T-cell (primary cell): ENCODE measurements around the gene CLIC5. TPM values are rescaled to one million over a fixed set of nuclear protein-coding genes. Genes with fewer than 3 reads are reported as not detected.

Experiments
- ATAC-seq, 4 experiments: fragments of 200-7000 bp in 3 of 4; fragments of 150-1000 bp in 1 of 4; cut with Tn5 transposase; replicated peaks in 1 of 4; 1 replicate in 3 of 4; 2 replicates in 1 of 4; pipeline ENCODE4 v1.10.0; 2021; ENCODE audit warnings: moderate library complexity in 3 of 4, mild to moderate bottlenecking in 2 of 4, moderate number of reproducible peaks in 1 of 4
- CTCF ChIA-PET, 2 donors: fragments of 300-600 bp; sonication (Branson Sonifier 250); formaldehyde crosslinking; loops; one replicate each; lab custom pipeline; 2022; ENCODE audit warnings: antibody characterized with exemption in 2 of 2; lab: Charles Lee
- POLR2A ChIA-PET, 2 donors: fragments of 300-600 bp; sonication (Branson Sonifier 250); formaldehyde crosslinking; loops; one replicate each; lab custom pipeline; 2022; ENCODE audit warnings: antibody characterized with exemption in 2 of 2; lab: Charles Lee
- DNase-seq, 35 experiments: peaks; one replicate each; pipeline versions ENCODE4 v3.0.0 to v3.0.0-alpha.2; 2013 to 2023
- H3K27ac ChIP-seq: one replicate; pipeline ENCODE4 v1.5.1; 2013; ENCODE audit warnings: low read length
- H3K27me3 ChIP-seq, 2 experiments: replicated peaks in 1 of 2; 1 replicate in 1 of 2; 2 replicates in 1 of 2; pipeline versions ENCODE4 v1.6.1 to v1.7.0; 2013; ENCODE audit warnings: low read length in 1 of 2, mixed read lengths in 1 of 2; ENCODE audit not compliant: control insufficient read depth in 2 of 2, insufficient read depth in 2 of 2; ENCODE audit errors: extremely low read depth in 1 of 2
- H3K36me3 ChIP-seq, 2 donors: 1 replicate in 1 of 2; 2 replicates in 1 of 2; pipeline versions ENCODE4 v1.6.1 to v1.7.0; 2013; ENCODE audit warnings: low read length in 1 of 2; ENCODE audit not compliant: control insufficient read depth in 2 of 2, insufficient read depth in 1 of 2; ENCODE audit errors: extremely low read depth in 1 of 2
- H3K4me1 ChIP-seq, 2 experiments: 1 replicate in 1 of 2; 2 replicates in 1 of 2; pipeline versions ENCODE4 v1.6.1 to v1.7.0; 2013; ENCODE audit warnings: low read length in 2 of 2, mixed read lengths in 1 of 2; ENCODE audit not compliant: insufficient read depth in 2 of 2, control insufficient read depth in 1 of 2; ENCODE audit errors: extremely low read depth in 1 of 2
- H3K4me3 ChIP-seq, 2 donors: 1 replicate in 1 of 2; 2 replicates in 1 of 2; pipeline versions ENCODE4 v1.5.1 to v1.7.0; 2013; ENCODE audit warnings: mild to moderate bottlenecking in 2 of 2, low read length in 1 of 2, moderate library complexity in 1 of 2; ENCODE audit not compliant: control insufficient read depth in 1 of 2; ENCODE audit errors: extremely low read depth in 1 of 2
- H3K9me3 ChIP-seq: 2 replicates; pipeline ENCODE4 v1.7.0; 2013
- H3K27ac Mint-ChIP-seq, 2 donors: one replicate each; pipeline ENCODE4 v1.8.0; 2020 to 2021; ENCODE audit warnings: mild to moderate bottlenecking in 2 of 2, mixed read lengths in 2 of 2
- H3K27me3 Mint-ChIP-seq, 2 donors: one replicate each; pipeline ENCODE4 v1.8.0; 2021 to 2022; ENCODE audit warnings: mixed read lengths in 2 of 2
- H3K36me3 Mint-ChIP-seq: one replicate; pipeline ENCODE4 v1.8.0; 2021; ENCODE audit warnings: mixed read lengths
- H3K4me1 Mint-ChIP-seq, 3 donors: one replicate each; pipeline ENCODE4 v1.8.0; 2020 to 2022; ENCODE audit warnings: mixed read lengths in 3 of 3, mild to moderate bottlenecking in 1 of 3
- H3K4me3 Mint-ChIP-seq, 3 donors: one replicate each; pipeline ENCODE4 v1.8.0; 2020 to 2022; ENCODE audit warnings: mild to moderate bottlenecking in 3 of 3, mixed read lengths in 3 of 3, moderate library complexity in 3 of 3
- H3K9me3 Mint-ChIP-seq, 3 donors: one replicate each; pipeline ENCODE4 v1.8.0; 2020 to 2022; ENCODE audit warnings: mixed read lengths in 3 of 3
- WGBS: methylation state at CpG from one replicate; pipeline ENCODE4 v1.1.5; 2013; ENCODE audit warnings: missing lambda C conversion rate; ENCODE audit not compliant: insufficient coverage; 5-methylcytosine and 5-hydroxymethylcytosine counted together
- total RNA-seq, 35 experiments: library from RNA in 6 of 35; stranded (reverse) in 6 of 35; fragments of 120-200 nt in 1 of 35; gene quantifications; one replicate each; pipeline versions ENCODE4 v1.2.1 to v1.2.4 and lab custom pipeline; 2013 to 2026

Gene CLIC5
- total RNA-seq, 5 donors from 2014 or later (not counting 1 experiment from before 2014, with no cell fraction given): 3.8 to 17.8 (median 7.1) TPM

GRCh38 chr6:45933855-45934254 is 81.8 kb downstream of the CLIC5 start:
- POLR2A ChIA-PET: no interaction called here
- no peak overlapping the region for H3K27ac ChIP-seq
- Mint-ChIP-seq H3K27me3 (no peaks in the 10 kb centered on the region), H3K36me3 (peaks cover 7% of the 10 kb centered on the region), H3K9me3 (no peaks in the 10 kb centered on the region), H3K4me1 (peaks cover 0 to 4% (median 0%) of the 10 kb centered on the region in 3 donors), H3K4me3 (no peak overlapping the region), H3K27ac (peak overlapping the region in 1 of 2 donors; percentile 64)
- H3K27me3 ChIP-seq: no peaks in the 10 kb centered on the region
- DNase-seq (no peak), ATAC-seq (no peak)
- CTCF ChIA-PET: interaction anchor here in 1 of 2 donors (0.7 kb wide), 1 partner anchor 733 kb away, joined by 3 read pairs; no protein-coding TSS in a partner anchor
- WGBS: 95% methylated on average over 3 of the region's 7 CpGs
- no peaks in the 10 kb centered on the region for H3K4me1 ChIP-seq
- H3K36me3 ChIP-seq: no peaks in the 10 kb centered on the region
- no peak overlapping the region for H3K4me3 ChIP-seq
- H3K9me3 ChIP-seq: no peaks in the 10 kb centered on the region

DNA sequence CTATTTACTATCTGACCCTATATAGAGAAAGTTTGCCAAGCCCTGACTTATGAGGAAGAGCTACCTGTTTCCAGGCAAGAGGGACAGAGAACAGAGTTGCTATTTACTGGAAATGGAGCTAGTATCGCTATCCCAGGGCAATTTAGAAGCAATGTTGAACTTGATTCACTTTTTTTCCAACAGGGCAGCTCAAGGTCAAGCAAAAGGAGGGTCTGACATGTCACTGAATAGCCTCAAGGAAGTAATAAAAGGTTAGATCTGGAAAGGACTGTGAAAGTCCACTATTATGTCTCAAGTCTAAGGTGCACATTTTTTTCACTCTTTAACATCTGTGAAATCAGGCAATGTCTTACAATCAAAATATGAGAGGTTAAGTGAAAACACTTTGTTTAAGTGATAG is 84.4 kb downstream of the CLIC5 start:
- H3K27ac ChIP-seq: no peak overlapping the region
- no peaks in the 10 kb centered on the region for H3K36me3 ChIP-seq
- no peaks in the 10 kb centered on the region for H3K9me3 ChIP-seq
- H3K4me1 Mint-ChIP-seq: peaks cover 0 to 4% (median 0%) of the 10 kb centered on the region in 3 donors
- ChIA-PET CTCF (interaction anchor here (0.7 to 1.8 kb wide), 12 partner anchors 9 to 1456 kb away, joined by 3 to 24 read pairs (median 6); no protein-coding TSS in a partner anchor), POLR2A (no interaction called here)
- no peaks in the 10 kb centered on the region for H3K36me3 Mint-ChIP-seq
- no peaks in the 10 kb centered on the region for H3K9me3 Mint-ChIP-seq
- H3K27me3 ChIP-seq: no peaks in the 10 kb centered on the region
- no peak overlapping the region for H3K4me3 ChIP-seq
- DNase-seq (no peak), ATAC-seq (no peak)
- no peaks in the 10 kb centered on the region for H3K4me1 ChIP-seq
- H3K27me3 Mint-ChIP-seq: no peaks in the 10 kb centered on the region
- H3K27ac Mint-ChIP-seq: peak overlapping the region in 1 of 2 donors; percentile 15
- WGBS: 86% methylated on average over 1 of the region's 1 CpG
- H3K4me3 Mint-ChIP-seq: no peak overlapping the region

DNA sequence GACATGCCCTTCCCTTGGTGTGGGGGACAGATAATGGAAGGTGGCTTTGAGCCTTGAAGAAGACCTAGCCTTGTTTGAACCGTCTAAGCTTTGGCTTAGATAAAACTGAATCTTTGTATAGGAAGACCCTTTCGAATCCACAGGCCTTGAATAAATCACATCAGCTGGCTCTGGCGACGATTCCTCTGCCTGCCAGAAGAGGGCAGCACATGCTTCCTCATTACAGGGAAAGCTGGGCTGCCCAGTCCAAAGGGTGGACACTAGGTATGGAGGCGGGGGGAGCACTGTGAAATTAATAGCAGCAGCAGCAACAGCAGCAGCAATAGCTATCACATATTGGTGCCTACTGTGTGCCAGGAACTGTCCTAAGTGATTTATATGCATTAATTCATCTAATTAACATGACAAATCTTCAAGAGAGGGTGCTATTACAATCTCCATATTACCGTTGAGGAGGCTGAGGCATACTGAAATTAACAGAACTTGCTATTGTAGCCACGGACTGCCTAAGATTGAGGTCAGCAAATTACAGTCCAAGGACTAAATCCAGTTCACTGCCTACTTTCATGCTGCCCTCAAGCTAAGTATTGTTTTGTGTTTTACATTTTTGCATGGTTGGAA is 85.1 kb downstream of the CLIC5 start:
- no peaks in the 10 kb centered on the region for H3K9me3 Mint-ChIP-seq
- H3K4me3 Mint-ChIP-seq: no peak overlapping the region
- DNase-seq (peak in 34 of 35 experiments; percentile 5 to 70 (median 34)), ATAC-seq (peak in 2 of 4 experiments; percentile 46 to 63)
- peak overlapping the region in 1 of 2 donors; percentile 33 for H3K27ac Mint-ChIP-seq
- CTCF ChIA-PET: interaction anchor here (0.7 to 1.8 kb wide), 15 partner anchors 9 to 1455 kb away, joined by 3 to 24 read pairs (median 5); no protein-coding TSS in a partner anchor
- Histone ChIP-seq H3K27ac (no peak overlapping the region), H3K4me3 (no peak overlapping the region), H3K36me3 (no peaks in the 10 kb centered on the region), H3K4me1 (no peaks in the 10 kb centered on the region), H3K27me3 (no peaks in the 10 kb centered on the region), H3K9me3 (no peaks in the 10 kb centered on the region)
- H3K36me3 Mint-ChIP-seq: no peaks in the 10 kb centered on the region
- POLR2A ChIA-PET: no interaction called here
- H3K4me1 Mint-ChIP-seq: peaks cover 0 to 4% (median 0%) of the 10 kb centered on the region in 3 donors
- H3K27me3 Mint-ChIP-seq: no peaks in the 10 kb centered on the region
- 0% methylated on average over 1 of the region's 7 CpGs for WGBS

DNA sequence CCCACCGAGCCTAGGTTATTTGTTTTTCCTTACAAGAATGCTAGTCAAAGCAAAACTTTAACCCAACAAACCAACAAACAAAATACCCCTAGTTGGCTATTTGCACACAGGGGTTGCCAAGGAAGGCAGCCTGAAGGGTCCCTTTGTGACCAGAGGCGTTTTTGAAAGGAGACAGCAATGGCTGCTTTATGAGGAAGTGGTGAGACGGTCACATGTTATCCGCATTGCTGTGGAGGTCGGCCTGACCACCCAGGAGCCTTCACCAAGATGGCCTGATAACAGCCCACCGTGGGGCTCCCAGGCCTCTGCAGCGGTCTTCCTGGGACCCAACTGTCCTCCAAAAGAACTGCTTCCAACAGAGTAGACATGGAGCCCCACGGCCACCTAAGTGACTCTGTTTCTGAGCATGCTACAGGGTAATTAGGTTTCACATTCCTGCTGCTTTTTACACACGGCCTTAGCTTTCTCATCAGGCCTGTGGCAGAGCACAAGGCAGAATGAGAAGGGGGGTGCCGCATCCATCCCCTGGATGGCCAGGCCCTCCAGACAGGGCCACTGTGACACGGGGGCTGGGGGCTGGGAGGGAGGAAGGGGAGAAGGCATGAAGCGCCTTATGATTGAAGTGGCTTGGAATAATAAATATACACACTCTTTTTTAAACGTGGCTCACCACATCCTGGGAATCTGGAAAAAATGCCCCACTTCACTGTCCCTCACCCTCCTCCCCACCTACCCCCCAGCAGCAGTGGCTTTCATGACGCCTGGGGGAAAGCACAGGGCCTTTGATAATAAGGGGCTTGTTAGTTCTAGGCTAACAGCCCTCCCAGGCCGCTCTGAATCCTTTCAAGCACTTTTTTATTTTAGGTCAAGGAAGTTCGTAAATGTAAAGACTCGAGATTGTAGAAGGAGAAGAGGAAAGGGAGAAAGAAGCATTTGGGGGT is 86.0 kb downstream of the CLIC5 start:
- Mint-ChIP-seq H3K36me3 (no peaks in the 10 kb centered on the region), H3K4me3 (no peak overlapping the region), H3K27me3 (no peaks in the 10 kb centered on the region), H3K4me1 (peaks cover 0 to 4% (median 0%) of the 10 kb centered on the region in 3 donors), H3K9me3 (no peaks in the 10 kb centered on the region), H3K27ac (no peak overlapping the region)
- Histone ChIP-seq H3K9me3 (no peaks in the 10 kb centered on the region), H3K27me3 (no peaks in the 10 kb centered on the region), H3K36me3 (no peaks in the 10 kb centered on the region), H3K27ac (no peak overlapping the region), H3K4me1 (no peaks in the 10 kb centered on the region), H3K4me3 (no peak overlapping the region)
- ATAC-seq (no peak), DNase-seq (no peak)
- 72% methylated on average over 10 of the region's 17 CpGs for WGBS
- POLR2A ChIA-PET: no interaction called here
- CTCF ChIA-PET: interaction anchor here (0.6 to 1.8 kb wide), 12 partner anchors 8 to 481 kb away, joined by 3 to 24 read pairs (median 5); no protein-coding TSS in a partner anchor

DNA sequence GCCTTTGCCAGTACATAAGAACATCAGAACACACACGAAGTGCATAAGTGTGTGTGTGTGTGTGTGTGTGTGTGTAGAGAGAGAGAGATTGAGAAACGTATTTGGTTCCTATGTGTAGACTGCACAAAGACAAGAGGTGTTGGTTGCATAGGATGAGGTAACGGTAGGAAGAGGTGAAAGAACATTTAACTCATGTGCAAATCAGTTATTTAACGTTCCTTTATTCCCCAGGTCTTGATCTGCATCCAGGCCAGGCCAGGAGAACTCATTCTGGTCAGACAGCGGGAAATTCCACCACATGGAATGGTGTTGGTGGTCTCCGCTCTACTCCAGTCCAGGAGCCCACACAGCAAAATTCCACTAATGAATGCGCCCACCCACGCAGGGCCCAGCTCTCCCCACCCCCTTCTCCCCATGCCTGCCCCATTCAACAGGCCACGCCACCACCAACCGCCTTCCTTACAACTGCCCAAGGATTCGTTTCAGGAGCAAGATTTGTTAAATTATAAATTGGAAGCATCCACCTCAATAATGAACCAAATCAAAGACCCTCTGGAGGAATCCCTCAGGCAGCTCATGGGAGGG is 86.8 kb downstream of the CLIC5 start:
- Mint-ChIP-seq H3K4me3 (no peak overlapping the region), H3K4me1 (peaks cover 0 to 4% (median 0%) of the 10 kb centered on the region in 3 donors), H3K27me3 (no peaks in the 10 kb centered on the region), H3K9me3 (no peaks in the 10 kb centered on the region), H3K36me3 (no peaks in the 10 kb centered on the region), H3K27ac (no peak overlapping the region)
- no peak overlapping the region for H3K4me3 ChIP-seq
- POLR2A ChIA-PET: no interaction called here
- DNase-seq (no peak), ATAC-seq (no peak)
- no peaks in the 10 kb centered on the region for H3K36me3 ChIP-seq
- no peaks in the 10 kb centered on the region for H3K9me3 ChIP-seq
- WGBS: 100% methylated on average over 5 of the region's 11 CpGs
- CTCF ChIA-PET: interaction anchor here in 1 of 2 donors (0.6 to 0.8 kb wide), 2 partner anchors 438 to 481 kb away, joined by 3 to 4 read pairs; no protein-coding TSS in a partner anchor
- no peaks in the 10 kb centered on the region for H3K27me3 ChIP-seq
- H3K4me1 ChIP-seq: no peaks in the 10 kb centered on the region
- no peak overlapping the region for H3K27ac ChIP-seq
